Osteocyte (in vitro differentiated cells): ENCODE results near the gene NDFIP2. TPM values are rescaled to one million over a fixed set of nuclear protein-coding genes. Genes with fewer than 3 reads are reported as not detected.

Experiments
- DNase-seq: peaks from one replicate; pipeline ENCODE4 v3.0.0; 2021; ENCODE audit warnings: mixed read lengths; ENCODE audit not compliant: unreplicated experiment; ENCODE audit errors: extremely low spot score
- H3K27ac Mint-ChIP-seq: one replicate; pipeline ENCODE4 v1.8.0; 2021; ENCODE audit warnings: mild to moderate bottlenecking, mixed read lengths; ENCODE audit not compliant: unreplicated experiment
- H3K27me3 Mint-ChIP-seq: one replicate; pipeline ENCODE4 v1.8.0; 2021; ENCODE audit warnings: mixed read lengths; ENCODE audit not compliant: unreplicated experiment
- H3K36me3 Mint-ChIP-seq: one replicate; pipeline ENCODE4 v1.8.0; 2021; ENCODE audit warnings: mixed read lengths; ENCODE audit not compliant: unreplicated experiment
- H3K4me1 Mint-ChIP-seq: one replicate; pipeline ENCODE4 v1.8.0; 2021; ENCODE audit warnings: mixed read lengths; ENCODE audit not compliant: unreplicated experiment
- H3K4me3 Mint-ChIP-seq: one replicate; pipeline ENCODE4 v1.8.0; 2021; ENCODE audit warnings: mild to moderate bottlenecking, moderate library complexity, mixed read lengths; ENCODE audit not compliant: unreplicated experiment
- H3K9me3 Mint-ChIP-seq: one replicate; pipeline ENCODE4 v1.8.0; 2021; ENCODE audit warnings: mixed read lengths; ENCODE audit not compliant: unreplicated experiment
- total RNA-seq: library from RNA; stranded (reverse); gene quantifications from 2 replicates; pipeline ENCODE4 v1.2.1, GENCODE V29; 2021
- TF ChIP-seq, protein P1 (sequence below): fragments of 200-600 bp; sonication (generic); IDR thresholded peaks from 2 replicates; pipeline ENCODE4 v1.5.0; 2021; ENCODE audit warnings: antibody characterized with exemption, mild to moderate bottlenecking, moderate library complexity

The NDFIP2 gene
- total RNA-seq, 1 donor from 2014 or later, result 30.6 TPM

DNA sequence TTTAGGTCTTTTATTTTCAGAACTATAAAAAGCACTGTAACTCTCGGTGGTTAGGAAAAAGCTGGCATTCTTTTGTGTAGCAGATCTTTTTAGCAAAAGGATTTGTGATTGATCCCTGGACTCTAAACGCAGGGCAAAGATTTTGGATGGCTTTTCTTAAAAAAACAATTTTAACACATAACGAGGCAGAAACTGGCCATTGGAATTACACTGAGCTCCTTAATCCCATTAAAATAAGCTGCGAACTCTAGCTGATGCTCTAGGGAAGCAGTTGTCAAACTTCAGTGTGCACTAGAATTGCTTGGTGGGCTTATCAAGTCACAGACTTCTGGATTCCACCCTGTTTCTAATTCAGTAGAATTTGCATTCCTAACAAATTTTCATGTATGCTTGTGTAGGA is 33.8 kb upstream of the NDFIP2 start:
- TF ChIP-seq, protein P1, sequence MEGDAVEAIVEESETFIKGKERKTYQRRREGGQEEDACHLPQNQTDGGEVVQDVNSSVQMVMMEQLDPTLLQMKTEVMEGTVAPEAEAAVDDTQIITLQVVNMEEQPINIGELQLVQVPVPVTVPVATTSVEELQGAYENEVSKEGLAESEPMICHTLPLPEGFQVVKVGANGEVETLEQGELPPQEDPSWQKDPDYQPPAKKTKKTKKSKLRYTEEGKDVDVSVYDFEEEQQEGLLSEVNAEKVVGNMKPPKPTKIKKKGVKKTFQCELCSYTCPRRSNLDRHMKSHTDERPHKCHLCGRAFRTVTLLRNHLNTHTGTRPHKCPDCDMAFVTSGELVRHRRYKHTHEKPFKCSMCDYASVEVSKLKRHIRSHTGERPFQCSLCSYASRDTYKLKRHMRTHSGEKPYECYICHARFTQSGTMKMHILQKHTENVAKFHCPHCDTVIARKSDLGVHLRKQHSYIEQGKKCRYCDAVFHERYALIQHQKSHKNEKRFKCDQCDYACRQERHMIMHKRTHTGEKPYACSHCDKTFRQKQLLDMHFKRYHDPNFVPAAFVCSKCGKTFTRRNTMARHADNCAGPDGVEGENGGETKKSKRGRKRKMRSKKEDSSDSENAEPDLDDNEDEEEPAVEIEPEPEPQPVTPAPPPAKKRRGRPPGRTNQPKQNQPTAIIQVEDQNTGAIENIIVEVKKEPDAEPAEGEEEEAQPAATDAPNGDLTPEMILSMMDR, result no peak
- no peak for DNase-seq
- Mint-ChIP-seq H3K9me3 (no peaks in the 10 kb centered on the region), H3K4me3 (no peak overlapping the region), H3K27me3 (peaks cover 13% of the 10 kb centered on the region), H3K27ac (no peak overlapping the region), H3K4me1 (peaks cover 6% of the 10 kb centered on the region), H3K36me3 (no peaks in the 10 kb centered on the region)

DNA sequence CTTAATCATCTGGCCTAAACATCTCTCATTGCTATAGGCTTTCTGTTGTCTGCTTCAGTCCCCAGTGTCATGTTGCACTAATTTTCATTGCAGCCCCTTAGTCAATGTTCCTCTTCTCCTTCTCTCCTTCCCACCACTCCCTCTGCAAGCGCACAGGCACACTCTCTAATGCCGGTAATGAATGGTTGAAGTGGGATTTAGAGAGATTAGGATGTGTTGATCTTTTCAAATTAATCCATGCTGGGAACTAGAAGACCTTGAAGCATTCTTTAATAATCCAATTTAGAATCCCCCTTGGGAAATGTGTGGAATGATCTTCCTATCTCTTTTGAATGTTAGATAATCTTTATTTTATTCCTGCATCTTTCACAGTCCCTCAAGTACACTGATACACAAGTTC is 33.2 kb upstream of the NDFIP2 start:
- H3K27me3 Mint-ChIP-seq, result peaks cover 13% of the 10 kb centered on the region

DNA sequence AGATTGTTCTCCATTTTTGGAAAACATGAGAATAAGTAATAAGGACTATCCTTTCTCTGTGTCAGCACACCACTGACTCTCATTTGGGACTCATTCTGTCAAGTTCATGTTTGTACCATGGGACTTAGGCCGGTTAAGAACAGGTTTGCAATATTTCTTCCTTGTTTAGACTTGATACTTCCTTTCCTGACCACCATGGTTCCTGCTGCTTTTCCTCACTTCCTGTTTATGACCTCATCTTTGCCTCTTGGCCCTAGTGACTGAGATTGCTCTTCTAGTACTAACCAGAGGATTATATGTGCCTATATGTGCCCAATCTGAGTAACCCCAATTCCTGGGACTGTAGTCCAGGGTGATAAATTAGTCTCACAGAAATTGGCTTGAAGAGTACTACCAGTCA is 32.5 kb upstream of the NDFIP2 start:
- DNase-seq, result no peak
- H3K36me3 Mint-ChIP-seq, result no peaks in the 10 kb centered on the region
- H3K27ac Mint-ChIP-seq, result no peak overlapping the region
- H3K9me3 Mint-ChIP-seq, result no peaks in the 10 kb centered on the region
- no peak overlapping the region for H3K4me3 Mint-ChIP-seq
- TF ChIP-seq, protein P1, result no peak
- H3K4me1 Mint-ChIP-seq, result peaks cover 6% of the 10 kb centered on the region
- peaks cover 15% of the 10 kb centered on the region for H3K27me3 Mint-ChIP-seq

More for the DNA sequence above, 33.2 kb upstream of the NDFIP2 start:
- TF ChIP-seq, protein P1, result no peak
- Mint-ChIP-seq H3K9me3 (no peaks in the 10 kb centered on the region), H3K4me1 (peaks cover 6% of the 10 kb centered on the region), H3K4me3 (no peak overlapping the region), H3K36me3 (no peaks in the 10 kb centered on the region), H3K27ac (no peak overlapping the region)
- no peak for DNase-seq

DNA sequence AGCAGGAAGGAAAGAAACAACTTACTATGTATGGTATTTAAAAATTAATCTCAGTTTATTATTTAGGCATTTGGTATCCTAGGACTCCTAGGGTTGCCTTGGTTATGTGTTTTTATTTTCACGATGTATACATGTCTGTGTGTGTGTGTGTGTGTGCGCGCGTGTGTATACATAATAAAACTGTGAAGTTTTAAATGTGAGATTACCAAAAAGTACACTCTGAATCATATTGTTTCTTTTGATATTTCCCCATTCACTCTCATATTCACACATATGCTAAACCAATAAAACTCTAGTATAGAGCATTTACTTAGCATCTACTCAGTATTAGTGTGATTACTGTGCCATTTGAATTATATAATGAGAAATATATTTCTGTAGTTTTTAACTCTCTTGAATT is 30.8 kb upstream of the NDFIP2 start:
- TF ChIP-seq, protein P1, result no peak

DNA sequence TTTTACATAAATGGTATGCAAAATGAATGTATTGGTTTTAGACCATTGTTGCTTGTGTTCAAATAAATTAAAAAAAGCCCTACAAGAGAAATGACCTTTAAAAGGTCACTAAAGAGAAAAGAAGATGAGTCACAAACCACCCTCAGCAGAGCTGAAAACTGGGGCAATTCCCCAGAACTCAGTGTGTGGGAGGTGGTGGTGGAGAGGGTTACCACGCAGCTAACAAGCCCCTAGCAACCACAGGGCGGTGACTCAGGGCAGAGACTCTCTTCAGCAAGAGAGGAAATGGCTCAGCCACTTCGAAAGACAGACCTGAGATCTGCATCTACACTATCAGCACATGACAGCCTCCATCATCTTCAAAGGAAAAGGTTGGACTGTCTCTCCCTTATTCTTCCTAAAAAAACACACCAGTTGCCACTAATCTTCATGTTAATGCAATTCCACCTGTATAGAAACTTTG is 29.4 kb upstream of the NDFIP2 start:
- DNase-seq, result no peak
- H3K27me3 Mint-ChIP-seq, result peaks cover 15% of the 10 kb centered on the region
- no peak overlapping the region for H3K4me3 Mint-ChIP-seq
- peaks cover 6% of the 10 kb centered on the region for H3K4me1 Mint-ChIP-seq
- no peak overlapping the region for H3K27ac Mint-ChIP-seq
- no peaks in the 10 kb centered on the region for H3K9me3 Mint-ChIP-seq
- H3K36me3 Mint-ChIP-seq, result no peaks in the 10 kb centered on the region
- TF ChIP-seq, protein P1, result no peak

More for the DNA sequence above, 30.8 kb upstream of the NDFIP2 start:
- Mint-ChIP-seq H3K36me3 (no peaks in the 10 kb centered on the region), H3K27me3 (peaks cover 18% of the 10 kb centered on the region), H3K9me3 (no peaks in the 10 kb centered on the region), H3K27ac (no peak overlapping the region), H3K4me3 (no peak overlapping the region), H3K4me1 (peaks cover 6% of the 10 kb centered on the region)
- no peak for DNase-seq
